ENCODE results near the gene PHC2.

The PHC2 gene

DNA sequence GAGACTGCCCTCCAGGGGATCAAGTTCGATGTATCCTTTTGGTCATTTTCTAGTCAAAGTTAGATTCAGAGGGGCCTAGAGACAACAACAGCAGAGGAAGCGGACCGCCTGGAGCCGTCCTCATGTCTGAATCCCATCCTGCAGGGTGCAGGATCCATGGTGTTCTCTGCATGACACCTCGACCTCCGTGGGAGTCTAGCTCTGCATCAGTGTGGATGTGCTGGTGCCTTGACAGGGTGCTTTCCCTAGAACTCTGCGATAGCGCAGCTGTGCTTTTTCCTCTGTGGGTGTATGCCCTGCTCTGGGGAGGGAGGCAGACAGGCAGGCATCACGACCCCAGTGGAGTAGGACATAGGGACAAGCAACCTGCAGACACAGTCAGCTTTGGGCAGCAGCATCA is 61.8 kb downstream of the PHC2 start:
- no peak for DNase-seq

DNA sequence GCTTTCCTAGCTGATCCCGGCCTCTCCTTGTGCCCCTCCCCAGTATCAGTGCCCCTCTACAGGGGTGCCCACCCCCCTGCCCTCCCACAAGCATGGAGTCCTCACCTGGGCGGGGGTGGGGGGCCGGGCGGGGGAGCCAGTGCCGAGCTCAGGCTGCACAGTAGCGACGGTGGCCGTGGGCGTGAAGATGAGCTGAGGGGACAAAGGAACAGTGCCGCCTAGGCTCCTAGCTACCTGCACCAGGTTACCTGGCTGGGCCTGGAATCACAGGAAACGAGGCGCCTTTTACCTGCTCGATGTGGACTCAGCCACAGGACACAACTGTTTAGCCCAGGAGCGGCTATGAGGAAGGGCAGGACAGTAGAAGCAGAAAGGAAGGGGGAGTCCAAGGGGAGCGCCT is 62.5 kb downstream of the PHC2 start:
- DNase-seq, result no peak

DNA sequence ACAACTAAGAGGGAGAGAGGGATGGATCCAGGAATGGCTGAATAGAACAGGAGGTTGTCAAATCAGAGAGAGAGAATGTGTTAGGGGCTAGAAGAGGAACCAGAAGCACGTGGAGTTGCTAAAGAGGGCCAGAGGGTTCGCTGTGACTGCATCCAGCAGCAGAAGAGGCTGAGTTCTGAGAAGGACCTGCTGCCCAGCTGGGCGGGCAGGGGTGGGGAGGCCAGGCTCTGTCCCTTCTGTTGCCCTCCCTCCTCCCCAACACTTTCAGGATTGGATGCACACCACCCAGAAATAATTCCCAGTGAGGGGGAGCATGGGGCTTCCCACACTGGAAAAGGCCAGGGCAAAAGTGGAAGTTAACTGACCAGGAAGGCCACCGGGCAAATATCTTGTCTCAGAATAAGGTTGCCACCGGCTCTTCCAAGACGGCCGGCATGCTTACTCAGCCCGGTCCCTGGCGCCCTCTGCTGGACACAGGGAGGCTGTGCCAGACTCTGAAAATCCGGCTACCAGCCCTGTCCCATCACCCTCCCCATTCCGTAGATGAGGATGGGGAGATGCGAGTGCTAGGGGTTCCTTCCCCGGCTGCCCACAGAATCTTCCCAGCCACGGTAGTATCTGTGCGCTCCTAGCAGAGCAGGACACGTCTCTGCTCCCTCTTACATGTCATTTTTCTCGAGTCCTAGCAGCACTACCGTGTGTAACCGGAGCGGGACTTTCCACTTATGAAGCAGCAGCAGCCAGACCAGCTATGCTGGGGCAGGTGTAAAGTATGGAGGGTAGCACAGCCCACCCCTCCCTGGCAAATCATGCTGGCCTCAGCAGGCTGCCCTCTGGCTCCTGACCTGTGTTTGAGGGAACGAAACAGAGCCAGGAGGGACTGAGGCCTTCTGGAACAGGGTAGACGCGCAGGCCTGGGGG is 63.1 kb downstream of the PHC2 start:
- peak; percentile 73 for DNase-seq

- DNase-seq, result no peak
These were observed 64.0 kb downstream of the PHC2 start for GRCh38 chr1:33366762-33367484.

DNA sequence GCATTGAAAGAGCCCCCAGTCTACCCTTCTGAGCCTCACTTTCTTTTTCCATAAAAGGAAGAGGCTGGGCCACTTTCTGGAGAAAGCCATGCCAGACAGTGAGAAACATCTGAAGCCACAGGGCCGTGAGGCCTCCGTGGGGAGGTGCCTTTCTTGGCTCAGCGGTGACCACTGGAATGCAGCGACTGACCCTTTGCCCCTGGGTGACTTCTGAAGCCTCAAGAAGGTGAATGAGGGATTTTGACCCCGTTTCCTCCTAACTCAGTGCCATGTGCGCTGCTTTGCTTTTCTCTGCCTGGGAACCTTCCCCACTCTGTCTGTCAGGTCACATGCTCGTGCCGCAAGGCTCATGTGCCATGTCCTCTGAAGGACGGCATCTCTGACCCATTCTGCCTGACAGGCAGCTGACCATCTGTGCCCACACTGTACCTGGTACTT is 65.3 kb downstream of the PHC2 start:
- DNase-seq, result no peak

GRCh38 chr1:33364565-33364918 is 66.4 kb downstream of the PHC2 start:
- DNase-seq, result no peak

DNA sequence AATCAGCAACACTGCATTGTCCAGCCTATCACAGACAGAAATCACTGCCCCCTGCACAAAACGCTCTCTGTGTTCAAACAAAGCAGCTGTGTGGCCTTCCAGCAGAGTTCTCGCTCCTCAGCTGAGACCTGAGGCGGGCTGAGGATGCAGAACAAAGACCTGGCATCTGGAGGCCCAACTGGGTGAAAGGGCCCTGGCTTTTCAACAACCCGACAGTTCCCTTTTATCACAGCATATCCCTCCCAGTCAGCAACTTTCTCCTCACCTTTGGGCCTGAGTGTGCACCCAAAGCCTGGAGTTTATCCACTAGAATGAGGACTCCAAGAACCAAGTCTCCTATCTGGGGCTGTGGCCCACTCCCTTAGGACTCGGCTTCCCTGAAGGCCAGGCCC is 67.4 kb downstream of the PHC2 start:
- DNase-seq, result peak; percentile 78

DNA sequence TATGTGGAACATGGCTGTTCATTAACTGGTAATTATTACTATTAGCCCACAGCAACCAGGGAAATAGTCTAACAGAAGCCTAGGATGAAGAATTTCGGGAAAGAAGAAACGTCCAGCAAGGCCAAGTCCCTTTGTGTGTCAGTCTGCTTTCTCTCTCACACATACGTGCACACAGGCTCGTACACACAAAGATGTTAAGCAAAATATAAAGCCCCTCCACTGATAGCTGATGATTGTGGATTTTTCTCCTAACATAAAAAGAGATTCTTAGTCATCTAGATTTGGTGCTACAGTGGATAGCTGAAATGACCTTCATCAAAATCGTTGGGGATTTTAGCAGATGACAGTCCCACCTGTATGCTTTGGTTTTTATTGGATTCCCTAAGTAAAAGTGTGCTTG is 67.9 kb downstream of the PHC2 start:
- no peak for DNase-seq

GRCh38 chr1:33361532-33362235 is 69.2 kb downstream of the PHC2 start:
- peak; percentile 21 for DNase-seq

- no peak for DNase-seq
These were observed 70.5 kb downstream of the PHC2 start for GRCh38 chr1:33360367-33360766.

GRCh38 chr1:33359931-33360330 is 71.0 kb downstream of the PHC2 start:
- no peak for DNase-seq

DNA sequence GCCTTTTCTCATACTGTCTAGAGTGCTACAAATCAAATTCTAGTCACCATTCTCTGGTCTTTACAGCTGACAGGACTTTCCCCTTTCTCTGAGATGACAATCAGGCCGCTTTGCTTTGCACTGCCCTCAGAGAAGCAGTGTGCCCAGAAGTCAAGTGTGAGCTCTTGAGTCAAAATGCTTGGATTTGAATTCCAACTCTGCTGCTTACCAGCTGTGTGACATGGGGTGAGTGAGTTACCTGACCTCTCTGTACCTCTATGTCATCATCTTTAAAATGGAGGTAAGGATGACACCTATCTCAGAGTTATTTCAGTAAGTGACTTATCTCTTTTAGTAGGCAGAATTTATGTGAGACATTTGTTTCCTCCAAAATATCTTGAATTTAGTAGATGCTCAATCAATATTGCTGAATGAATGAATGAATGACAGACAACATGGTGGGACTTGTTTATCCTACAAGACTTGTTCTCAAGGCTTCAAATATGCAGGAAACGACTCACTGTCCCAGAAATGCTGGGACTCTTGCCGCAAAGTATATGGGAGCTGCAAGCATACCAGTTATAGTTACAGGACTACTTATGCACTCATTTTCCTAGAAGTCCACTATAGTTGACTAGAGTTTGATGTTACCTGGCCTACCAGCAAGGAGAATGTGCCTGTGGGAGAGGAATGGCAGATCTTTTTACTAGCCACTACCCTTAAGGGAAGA is 71.9 kb downstream of the PHC2 start:
- DNase-seq, result peak; percentile 65

DNA sequence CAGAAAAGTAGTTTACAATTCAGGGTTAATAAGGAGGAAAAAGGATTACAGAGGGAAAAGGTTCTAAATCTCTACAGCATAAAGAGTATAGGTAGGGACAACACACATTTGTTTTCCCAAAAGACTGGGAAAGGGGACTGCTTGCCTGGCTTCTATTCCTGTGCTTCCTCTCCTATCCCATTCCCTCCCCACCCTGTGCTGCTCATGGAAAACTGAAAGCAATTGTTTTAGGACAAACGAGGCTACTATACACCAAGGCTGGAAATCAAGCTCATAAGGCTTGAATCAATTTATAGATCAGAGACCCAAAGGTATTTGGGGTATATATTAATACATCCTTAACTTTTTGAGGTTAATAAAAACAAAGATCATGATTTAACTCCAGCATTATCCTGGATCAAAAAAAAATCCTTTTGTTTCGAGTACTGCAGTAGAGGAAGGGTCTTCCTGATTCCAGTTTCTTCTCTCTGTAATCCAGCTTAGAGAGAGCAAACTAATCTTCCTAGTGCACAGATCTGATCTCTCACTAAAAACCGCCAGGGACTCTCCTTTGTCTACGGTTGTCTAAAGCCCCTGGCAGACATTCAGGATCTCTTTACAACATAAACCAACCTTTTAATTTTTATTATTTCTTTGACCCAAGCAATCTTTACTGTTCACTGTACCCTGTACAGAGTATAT is 72.6 kb downstream of the PHC2 start:
- peak; percentile 65 for DNase-seq

DNA sequence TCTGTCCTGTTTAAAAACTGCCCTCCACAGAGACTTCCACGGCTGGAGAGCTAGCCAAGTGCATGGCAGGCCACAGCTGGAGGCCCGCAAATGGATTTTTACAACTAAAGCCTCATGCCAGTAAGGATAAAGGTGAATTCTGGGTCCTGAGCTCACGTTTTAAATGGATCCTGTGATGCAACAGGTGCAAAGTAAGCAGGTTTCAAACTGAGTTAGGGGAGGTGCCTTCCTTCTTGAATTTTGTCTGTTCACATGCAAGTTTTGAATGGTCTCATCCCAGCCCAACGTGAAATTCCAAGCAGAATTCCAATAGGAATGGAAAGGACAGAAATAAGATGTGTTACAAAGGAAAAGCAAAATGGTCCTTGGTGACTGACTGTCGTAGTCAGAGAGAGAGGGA is 73.8 kb downstream of the PHC2 start:
- DNase-seq, result no peak

GRCh38 chr1:33354707-33355316 is 76.1 kb downstream of the PHC2 start:
- DNase-seq, result no peak

GRCh38 chr1:33353531-33353930 is 77.4 kb downstream of the PHC2 start:
- peak; percentile 24 for DNase-seq

DNA sequence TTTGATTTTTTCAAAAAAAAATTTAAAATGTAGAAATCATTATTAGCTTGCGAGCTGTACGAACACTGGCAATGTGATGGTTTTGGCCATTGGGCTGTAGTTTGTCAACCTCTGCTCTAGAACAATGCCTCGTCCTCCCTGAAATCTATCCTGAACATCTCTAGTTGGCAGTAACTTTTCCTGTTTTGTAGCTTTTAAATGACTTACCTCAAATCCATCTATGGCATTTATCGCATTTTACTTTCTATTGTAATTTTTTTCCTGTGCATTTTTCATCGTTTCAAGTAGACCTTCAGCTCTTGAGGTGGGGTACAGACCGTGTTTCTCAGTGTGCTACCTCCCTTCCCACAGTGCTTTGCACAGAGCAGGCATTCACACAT is 79.6 kb downstream of the PHC2 start:
- no peak for DNase-seq

DNA sequence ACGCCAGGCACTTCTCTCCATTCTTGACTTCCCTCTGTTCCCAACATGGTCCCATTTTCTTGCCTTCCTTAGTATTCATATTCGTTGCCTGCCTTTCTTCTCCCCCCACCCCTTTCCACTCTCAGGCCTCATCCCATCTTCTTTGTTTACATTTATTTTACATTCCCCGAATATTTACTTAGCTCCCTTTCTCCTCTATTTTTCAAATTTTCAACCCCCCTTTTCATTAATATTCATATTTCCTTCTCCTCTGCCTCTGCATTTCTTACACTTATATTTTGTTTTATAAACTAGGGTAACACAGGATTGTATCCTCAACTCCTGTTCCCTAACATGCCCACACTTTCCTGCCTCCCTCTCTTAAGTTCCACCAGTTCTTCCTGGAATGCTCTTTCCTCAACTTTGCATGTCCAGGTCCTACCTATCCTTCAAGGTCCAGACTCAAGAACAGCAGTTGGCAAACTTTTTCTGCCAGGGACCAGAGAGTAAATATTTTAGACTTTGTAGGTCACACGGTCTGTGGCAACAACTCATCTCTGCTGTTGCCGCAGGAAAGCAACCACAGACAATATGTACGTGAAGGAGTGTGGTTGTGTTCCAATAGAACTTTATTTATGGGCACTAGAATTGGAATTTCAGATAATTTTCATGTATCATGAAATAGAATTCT is 80.1 kb downstream of the PHC2 start:
- DNase-seq, result peak; percentile 58

- peak; percentile 89 for DNase-seq
These were observed 80.9 kb downstream of the PHC2 start for GRCh38 chr1:33349778-33350610.

DNA sequence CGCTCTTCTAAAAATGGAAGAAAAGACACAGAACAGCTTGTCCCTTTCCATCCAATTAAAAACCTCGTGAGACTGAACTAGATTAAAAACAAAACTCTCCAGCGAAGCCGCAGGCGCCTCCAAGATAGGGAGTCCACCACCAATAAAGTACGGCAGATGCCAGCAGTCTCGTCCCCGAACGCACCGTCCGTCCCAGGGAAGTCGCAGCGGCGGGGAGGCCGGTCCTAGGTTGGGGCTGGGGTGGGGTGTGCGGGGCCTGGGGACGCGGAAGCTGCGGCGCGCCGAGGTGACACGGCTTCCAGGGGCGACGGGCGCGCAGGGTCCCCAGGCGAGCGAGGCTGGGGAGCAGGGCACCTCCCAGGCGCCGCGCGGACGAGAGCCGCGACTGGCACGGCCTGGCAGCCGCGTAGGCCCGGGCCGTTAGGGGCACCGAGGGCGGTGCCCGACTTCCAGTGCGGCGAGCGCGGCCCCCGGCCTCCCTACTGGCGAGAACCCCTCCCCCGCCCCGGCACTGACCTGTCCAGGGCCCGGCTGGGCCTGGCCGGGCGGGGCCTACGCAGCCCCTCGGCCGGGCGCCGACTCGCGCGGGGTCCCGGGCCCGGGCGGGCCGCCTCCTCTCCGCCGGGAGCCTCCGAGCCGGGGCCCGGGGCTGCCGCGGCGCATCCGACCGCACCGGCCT is 81.7 kb downstream of the PHC2 start:
- DNase-seq, result peak; percentile 43
